ENCODE data around the gene USF2.

USF2 gene

DNA sequence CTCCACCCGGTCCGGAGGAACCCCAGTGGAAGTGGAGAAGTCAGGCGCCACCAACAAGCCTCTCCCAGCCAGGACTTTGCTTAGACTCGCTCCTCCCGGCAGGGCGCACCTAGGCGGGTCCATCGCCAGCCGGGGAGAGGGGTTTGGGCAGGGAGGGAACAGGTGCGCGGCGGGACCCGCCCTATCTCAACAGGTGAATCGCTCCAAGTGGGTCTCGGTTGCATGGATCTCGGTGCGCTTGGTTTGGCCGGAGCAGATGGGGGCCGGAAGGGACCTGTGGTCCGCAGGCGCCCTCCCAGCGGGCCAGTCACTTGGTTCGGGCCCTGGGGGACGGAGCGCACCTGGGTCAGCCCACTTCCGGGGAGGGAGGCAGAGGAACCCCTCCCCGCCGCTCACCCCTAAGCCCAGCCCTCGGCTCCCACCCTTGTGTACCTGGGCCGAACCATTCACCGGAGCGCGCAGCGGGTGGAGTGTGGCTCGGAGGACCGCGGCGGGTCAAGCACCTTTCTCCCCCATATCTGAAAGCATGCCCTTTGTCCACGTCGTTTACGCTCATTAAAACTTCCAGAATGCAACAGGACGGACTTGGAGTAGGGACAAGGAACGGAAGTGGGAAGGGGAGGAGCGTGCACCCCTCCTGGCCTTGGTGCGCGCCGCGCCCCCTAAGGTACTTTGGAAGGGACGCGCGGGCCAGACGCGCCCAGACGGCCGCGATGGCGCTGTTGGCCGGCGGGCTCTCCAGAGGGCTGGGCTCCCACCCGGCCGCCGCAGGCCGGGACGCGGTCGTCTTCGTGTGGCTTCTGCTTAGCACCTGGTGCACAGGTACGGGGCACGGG lies 20.2 kb upstream of the USF2 start, which contains the start of gene LSR (continued):
- TF ChIP-seq, protein P1, sequence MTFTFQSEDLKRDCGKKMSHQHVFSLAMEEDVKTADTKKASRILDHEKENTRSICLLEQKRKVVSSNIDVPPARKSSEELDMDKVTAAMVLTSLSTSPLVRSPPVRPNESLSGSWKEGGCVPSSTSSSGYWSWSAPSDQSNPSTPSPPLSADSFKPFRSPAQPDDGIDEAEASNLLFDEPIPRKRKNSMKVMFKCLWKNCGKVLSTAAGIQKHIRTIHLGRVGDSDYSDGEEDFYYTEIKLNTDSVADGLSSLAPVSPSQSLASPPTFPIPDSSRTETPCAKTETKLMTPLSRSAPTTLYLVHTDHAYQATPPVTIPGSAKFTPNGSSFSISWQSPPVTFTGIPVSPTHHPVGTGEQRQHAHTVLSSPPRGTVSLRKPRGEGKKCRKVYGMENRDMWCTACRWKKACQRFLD (tag by site-specific recombination; IDR thresholded peaks at IDR 0.05) = peak; percentile 13; the same call in 1 of the 2 replicates
- TF ChIP-seq GLIS1 (tag by site-specific recombination; IDR thresholded peaks at IDR 0.05) = peak; percentile 89
- peak; percentile 97 for TF ChIP-seq GLIS2 (tag by site-specific recombination; IDR thresholded peaks at IDR 0.05)
- TF ChIP-seq IKZF3 (tag by site-specific recombination; IDR thresholded peaks at IDR 0.05) = 0 out of 2 replicates have a peak, but pooled peaks have one; percentile 18

DNA sequence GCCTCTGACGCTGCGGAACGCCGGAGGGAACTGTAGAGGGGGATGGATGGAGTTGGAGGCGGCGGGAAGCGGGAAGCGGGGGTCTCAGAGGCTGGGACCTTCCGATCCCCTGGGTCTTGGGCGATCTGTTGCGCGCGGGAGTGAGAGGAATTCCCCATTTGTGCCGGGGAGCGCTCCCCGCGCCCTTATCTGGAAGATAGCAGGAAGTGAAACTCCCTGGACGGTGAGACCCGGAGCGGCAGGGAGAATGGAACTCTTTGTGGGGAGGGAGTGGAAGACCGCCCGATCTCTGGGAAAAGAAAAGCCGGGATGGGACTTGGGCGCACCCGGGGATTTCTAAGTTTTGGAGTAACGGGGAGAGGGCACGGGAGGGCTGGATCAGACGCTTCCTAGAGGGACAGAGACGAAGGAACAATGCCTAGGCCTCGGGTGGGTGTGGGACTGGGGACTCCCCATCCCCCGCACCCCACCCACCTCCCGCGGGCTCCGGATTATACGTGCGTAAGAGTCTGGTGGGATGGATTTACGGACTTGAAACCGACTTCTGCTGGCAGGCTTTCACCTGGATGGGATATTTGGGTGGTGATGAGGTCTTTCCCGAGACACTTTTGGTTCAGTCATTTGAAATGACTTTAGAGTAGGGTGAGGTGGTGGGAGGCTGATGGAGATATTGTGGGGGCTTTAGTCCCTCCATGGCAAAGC lies 19.5 kb upstream of the USF2 start:
- Histone ChIP-seq H3K4me1 (ENCODE audit: control insufficient read depth, insufficient read depth, low read length) (peaks cover 9% of the 10 kb centered on the region), H3K27ac (ENCODE audit: extremely low read depth, low read depth, low read length) (peak overlapping the region; percentile 98), H3K36me3 (ENCODE audit: control insufficient read depth in 2 of 2, insufficient read depth in 1 of 2, low read length in 2 of 2) (peaks cover 34 to 45% of the 10 kb centered on the region in 2 experiments), H3K4me3 (ENCODE audit: low read depth, low read length) (peak overlapping the region; percentile 63), H3K9me3 (ENCODE audit: control insufficient read depth, insufficient read depth, low read depth, low read length) (no peaks in the 10 kb centered on the region)
- ChIA-PET POLR2A (interaction anchor here (0.6 kb wide), 1 partner anchor 19 kb away, joined by 4 read pairs; no protein-coding TSS in a partner anchor), CTCF (interaction anchor here (0.7 to 2.5 kb wide), 2 partner anchors 108 to 112 kb away, joined by 3 to 10 read pairs; no protein-coding TSS in a partner anchor)
- TF ChIP-seq ZNF423 (tag by site-specific recombination; IDR thresholded peaks at IDR 0.05) (no peak), ZNF184 (tag by site-specific recombination; IDR thresholded peaks at IDR 0.05) (no peak), ZNF629 (tag by site-specific recombination; IDR thresholded peaks at IDR 0.05) (peak; percentile 14; the same call in 1 of the 2 replicates), RBAK (tag by site-specific recombination; IDR thresholded peaks at IDR 0.05) (0 out of 2 replicates have a peak, but pooled peaks have one; percentile 2), ZNF248 (tag by site-specific recombination; IDR thresholded peaks at IDR 0.05) (no peak), IKZF3 (tag by site-specific recombination; IDR thresholded peaks at IDR 0.05) (peak; percentile 72), SCRT2 (tag by site-specific recombination; IDR thresholded peaks at IDR 0.05) (peak; percentile 93), ZNF341 (tag by site-specific recombination; IDR thresholded peaks at IDR 0.05; ENCODE audit: low read depth) (peak; percentile 63), ZNF169 (tag by site-specific recombination; IDR thresholded peaks at IDR 0.05) (0 out of 2 replicates have a peak, but pooled peaks have one; percentile 43), ZNF830 (tag by site-specific recombination; IDR thresholded peaks at IDR 0.05; ENCODE audit: low read depth) (no peak), ZNF560 (tag by site-specific recombination; IDR thresholded peaks at IDR 0.05; ENCODE audit: borderline replicate concordance) (no peak), ZBTB48 (tag by site-specific recombination; IDR thresholded peaks at IDR 0.05) (0 out of 2 replicates have a peak, but pooled peaks have one; percentile 14), SP7 (tag by site-specific recombination; IDR thresholded peaks at IDR 0.05) (no peak; the same call in 1 of the 2 replicates), KLF8 (tag by site-specific recombination; IDR thresholded peaks at IDR 0.05) (no peak), ZNF366 (tag by site-specific recombination; conservative IDR thresholded peaks at IDR 0.05) (peak; percentile 60; the same call in 1 of the 2 replicates)
- TF ChIP-seq, protein P2, sequence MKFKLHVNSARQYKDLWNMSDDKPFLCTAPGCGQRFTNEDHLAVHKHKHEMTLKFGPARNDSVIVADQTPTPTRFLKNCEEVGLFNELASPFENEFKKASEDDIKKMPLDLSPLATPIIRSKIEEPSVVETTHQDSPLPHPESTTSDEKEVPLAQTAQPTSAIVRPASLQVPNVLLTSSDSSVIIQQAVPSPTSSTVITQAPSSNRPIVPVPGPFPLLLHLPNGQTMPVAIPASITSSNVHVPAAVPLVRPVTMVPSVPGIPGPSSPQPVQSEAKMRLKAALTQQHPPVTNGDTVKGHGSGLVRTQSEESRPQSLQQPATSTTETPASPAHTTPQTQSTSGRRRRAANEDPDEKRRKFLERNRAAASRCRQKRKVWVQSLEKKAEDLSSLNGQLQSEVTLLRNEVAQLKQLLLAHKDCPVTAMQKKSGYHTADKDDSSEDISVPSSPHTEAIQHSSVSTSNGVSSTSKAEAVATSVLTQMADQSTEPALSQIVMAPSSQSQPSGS (tag by site-specific recombination; IDR thresholded peaks at IDR 0.05; ENCODE audit: low read depth) = no peak
- TF ChIP-seq, protein P3, sequence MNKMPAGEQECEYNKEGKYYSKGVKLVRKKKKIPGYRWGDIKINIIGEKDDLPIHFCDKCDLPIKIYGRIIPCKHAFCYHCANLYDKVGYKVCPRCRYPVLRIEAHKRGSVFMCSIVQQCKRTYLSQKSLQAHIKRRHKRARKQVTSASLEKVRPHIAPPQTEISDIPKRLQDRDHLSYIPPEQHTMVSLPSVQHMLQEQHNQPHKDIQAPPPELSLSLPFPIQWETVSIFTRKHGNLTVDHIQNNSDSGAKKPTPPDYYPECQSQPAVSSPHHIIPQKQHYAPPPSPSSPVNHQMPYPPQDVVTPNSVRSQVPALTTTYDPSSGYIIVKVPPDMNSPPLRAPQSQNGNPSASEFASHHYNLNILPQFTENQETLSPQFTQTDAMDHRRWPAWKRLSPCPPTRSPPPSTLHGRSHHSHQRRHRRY (tag by site-specific recombination; IDR thresholded peaks at IDR 0.05) = 0 out of 2 replicates have a peak, but pooled peaks have one; percentile 5
- TF ChIP-seq, protein P4, sequence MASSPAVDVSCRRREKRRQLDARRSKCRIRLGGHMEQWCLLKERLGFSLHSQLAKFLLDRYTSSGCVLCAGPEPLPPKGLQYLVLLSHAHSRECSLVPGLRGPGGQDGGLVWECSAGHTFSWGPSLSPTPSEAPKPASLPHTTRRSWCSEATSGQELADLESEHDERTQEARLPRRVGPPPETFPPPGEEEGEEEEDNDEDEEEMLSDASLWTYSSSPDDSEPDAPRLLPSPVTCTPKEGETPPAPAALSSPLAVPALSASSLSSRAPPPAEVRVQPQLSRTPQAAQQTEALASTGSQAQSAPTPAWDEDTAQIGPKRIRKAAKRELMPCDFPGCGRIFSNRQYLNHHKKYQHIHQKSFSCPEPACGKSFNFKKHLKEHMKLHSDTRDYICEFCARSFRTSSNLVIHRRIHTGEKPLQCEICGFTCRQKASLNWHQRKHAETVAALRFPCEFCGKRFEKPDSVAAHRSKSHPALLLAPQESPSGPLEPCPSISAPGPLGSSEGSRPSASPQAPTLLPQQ (tag by site-specific recombination; IDR thresholded peaks at IDR 0.05) = 0 out of 2 replicates have a peak, but pooled peaks have one; percentile 0
- TF ChIP-seq, protein P5, sequence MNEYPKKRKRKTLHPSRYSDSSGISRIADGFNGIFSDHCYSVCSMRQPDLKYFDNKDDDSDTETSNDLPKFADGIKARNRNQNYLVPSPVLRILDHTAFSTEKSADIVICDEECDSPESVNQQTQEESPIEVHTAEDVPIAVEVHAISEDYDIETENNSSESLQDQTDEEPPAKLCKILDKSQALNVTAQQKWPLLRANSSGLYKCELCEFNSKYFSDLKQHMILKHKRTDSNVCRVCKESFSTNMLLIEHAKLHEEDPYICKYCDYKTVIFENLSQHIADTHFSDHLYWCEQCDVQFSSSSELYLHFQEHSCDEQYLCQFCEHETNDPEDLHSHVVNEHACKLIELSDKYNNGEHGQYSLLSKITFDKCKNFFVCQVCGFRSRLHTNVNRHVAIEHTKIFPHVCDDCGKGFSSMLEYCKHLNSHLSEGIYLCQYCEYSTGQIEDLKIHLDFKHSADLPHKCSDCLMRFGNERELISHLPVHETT (tag by site-specific recombination; IDR thresholded peaks at IDR 0.05) = 0 out of 2 replicates have a peak, but pooled peaks have one; percentile 30
- TF ChIP-seq, protein P6, sequence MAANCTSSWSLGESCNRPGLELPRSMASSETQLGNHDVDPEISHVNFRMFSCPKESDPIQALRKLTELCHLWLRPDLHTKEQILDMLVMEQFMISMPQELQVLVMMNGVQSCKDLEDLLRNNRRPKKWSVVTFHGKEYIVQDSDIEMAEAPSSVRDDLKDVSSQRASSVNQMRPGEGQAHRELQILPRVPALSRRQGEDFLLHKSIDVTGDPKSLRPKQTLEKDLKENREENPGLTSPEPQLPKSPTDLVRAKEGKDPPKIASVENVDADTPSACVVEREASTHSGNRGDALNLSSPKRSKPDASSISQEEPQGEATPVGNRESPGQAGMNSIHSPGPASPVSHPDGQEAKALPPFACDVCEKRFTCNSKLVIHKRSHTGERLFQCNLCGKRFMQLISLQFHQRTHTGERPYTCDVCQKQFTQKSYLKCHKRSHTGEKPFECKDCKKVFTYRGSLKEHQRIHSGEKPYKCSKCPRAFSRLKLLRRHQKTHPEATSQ (tag by site-specific recombination; IDR thresholded peaks at IDR 0.05) = 0 out of 2 replicates have a peak, but pooled peaks have one; percentile 10
- TF ChIP-seq, protein P7, sequence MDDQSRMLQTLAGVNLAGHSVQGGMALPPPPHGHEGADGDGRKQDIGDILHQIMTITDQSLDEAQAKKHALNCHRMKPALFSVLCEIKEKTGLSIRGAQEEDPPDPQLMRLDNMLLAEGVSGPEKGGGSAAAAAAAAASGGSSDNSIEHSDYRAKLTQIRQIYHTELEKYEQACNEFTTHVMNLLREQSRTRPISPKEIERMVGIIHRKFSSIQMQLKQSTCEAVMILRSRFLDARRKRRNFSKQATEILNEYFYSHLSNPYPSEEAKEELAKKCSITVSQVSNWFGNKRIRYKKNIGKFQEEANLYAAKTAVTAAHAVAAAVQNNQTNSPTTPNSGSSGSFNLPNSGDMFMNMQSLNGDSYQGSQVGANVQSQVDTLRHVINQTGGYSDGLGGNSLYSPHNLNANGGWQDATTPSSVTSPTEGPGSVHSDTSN (CRISPR knock-in tag; IDR thresholded peaks at IDR 0.05) = no peak

Data from HEK293 (cell line).